GM18868 (cell line): ENCODE data around the gene CCDC27.
"Not testable (repeated sequence)": the region's sequence is repeated elsewhere in the genome, so short reads cannot be mapped to it uniquely, and the experiment has no call there.

Source experiments
- ATAC-seq: cut with Tn5 transposase; IDR thresholded peaks from one replicate; pipeline ENCODE4 v1.9.1; 2021; ENCODE audit warnings: mild to moderate bottlenecking, moderate library complexity; ENCODE audit not compliant: unreplicated experiment

Gene CCDC27

GRCh38 chr1:3717715-3718601, 34.3 kb upstream of the CCDC27 start:
- no peak for ATAC-seq

- no peak for ATAC-seq
Measured at GRCh38 chr1:3718764-3719163, 33.5 kb upstream of the CCDC27 start.

- no peak for ATAC-seq
Measured at GRCh38 chr1:3721955-3722465, 30.2 kb upstream of the CCDC27 start.

- no peak for ATAC-seq
Measured at GRCh38 chr1:3722846-3723245, 29.4 kb upstream of the CCDC27 start.

GRCh38 chr1:3724416-3725030, 27.7 kb upstream of the CCDC27 start:
- ATAC-seq = not testable (repeated sequence)

- no peak for ATAC-seq
Measured at GRCh38 chr1:3725366-3725765, 26.9 kb upstream of the CCDC27 start.

- ATAC-seq = no peak
Measured at GRCh38 chr1:3727042-3727824, 25.0 kb upstream of the CCDC27 start.

GRCh38 chr1:3727825-3728776, 24.1 kb upstream of the CCDC27 start:
- ATAC-seq = no peak

- no peak for ATAC-seq
Measured at GRCh38 chr1:3729594-3730542, 22.4 kb upstream of the CCDC27 start.

GRCh38 chr1:3730543-3731247, 21.6 kb upstream of the CCDC27 start:
- no peak for ATAC-seq

GRCh38 chr1:3731583-3732433, 20.4 kb upstream of the CCDC27 start:
- no peak for ATAC-seq

- ATAC-seq = no peak
Measured at GRCh38 chr1:3732434-3733093, 19.7 kb upstream of the CCDC27 start.

- no peak for ATAC-seq
Measured at GRCh38 chr1:3733094-3733882, 19.0 kb upstream of the CCDC27 start.

GRCh38 chr1:3733883-3734589, 18.2 kb upstream of the CCDC27 start:
- ATAC-seq = no peak

- ATAC-seq = no peak
Measured at GRCh38 chr1:3734602-3735001, 17.6 kb upstream of the CCDC27 start.
